HG02610 (cell line): ENCODE measurements around the gene TBC1D22A.

Source experiments
- ATAC-seq: cut with Tn5 transposase; IDR thresholded peaks from one replicate; pipeline ENCODE4 v1.9.1; 2021; ENCODE audit warnings: mild to moderate bottlenecking, moderate library complexity; ENCODE audit not compliant: unreplicated experiment

TBC1D22A gene

DNA sequence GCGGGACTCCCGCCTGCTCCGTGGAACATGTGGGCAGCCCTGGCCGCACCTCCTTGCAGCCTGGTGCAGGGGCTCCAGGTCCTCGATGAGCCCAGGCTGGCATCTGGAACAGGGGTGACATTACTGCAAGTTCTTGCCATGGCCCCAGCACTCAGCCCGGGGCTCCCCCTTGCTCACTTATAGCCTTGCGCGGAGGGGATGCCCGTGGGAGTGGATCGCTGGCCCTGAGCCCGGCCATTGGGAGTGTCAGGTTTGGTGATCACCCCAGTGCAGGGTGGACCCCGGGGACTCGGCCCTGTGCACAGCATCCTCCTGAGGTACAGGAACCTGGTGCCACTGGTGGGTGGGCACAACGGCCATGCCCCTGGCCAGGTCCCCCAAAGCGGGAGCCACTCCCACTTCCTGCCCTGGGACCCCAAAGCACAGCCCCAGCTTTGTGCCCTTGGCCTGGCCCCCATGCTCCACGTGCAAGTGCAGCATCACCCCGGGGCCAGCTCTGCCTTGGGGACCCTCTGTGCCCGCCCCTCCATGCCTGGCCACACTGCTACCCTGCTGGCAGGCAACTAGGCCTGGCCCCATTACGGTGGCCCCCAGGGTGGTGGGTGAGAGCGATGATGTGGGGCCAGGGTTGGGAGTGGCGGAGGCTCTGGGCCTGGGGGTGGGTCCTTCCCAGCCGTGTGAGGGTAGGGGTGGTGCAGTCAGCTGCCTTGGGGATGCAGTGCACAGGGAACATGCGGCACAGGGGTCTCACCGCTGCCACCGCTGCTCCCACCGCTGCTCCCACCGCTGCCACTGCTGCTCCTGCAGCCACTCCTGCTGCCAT lies 439.8 kb downstream of the TBC1D22A start:
- no peak for ATAC-seq

DNA sequence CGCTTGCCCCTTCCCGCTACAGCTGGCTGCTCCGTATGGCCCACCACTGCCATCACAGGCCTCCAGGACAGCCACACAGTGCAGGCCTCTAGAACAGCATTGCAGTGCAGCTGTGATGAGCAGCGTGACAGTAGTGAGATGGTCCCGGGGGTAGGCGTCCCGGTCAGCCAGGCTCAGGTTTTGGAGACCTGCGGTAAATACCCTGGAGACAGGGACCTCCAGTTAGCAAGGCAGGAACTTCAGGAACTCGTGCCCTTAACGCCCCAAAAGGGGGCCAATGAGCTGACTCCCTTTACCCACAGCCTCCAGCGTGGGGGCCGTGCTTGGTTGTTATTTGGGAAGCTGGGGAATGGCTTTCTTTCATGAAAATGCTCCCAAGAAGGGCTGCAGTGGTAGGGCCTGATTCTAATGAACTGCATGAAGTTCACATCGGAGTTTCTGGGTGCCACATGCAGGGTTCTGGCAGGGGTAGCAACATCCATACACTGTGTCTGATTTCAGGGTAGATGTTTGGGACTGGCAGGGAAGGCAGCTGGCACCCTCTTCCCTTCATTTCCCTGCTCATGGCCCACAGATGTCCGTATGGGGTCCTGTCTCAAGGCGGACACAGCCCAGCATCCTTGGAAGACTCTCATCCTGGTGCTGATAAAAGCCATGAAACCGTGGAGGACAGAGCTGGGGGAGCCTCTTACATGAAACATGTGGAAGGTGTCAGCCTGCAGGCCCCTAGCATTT lies 440.5 kb downstream of the TBC1D22A start:
- no peak for ATAC-seq

DNA sequence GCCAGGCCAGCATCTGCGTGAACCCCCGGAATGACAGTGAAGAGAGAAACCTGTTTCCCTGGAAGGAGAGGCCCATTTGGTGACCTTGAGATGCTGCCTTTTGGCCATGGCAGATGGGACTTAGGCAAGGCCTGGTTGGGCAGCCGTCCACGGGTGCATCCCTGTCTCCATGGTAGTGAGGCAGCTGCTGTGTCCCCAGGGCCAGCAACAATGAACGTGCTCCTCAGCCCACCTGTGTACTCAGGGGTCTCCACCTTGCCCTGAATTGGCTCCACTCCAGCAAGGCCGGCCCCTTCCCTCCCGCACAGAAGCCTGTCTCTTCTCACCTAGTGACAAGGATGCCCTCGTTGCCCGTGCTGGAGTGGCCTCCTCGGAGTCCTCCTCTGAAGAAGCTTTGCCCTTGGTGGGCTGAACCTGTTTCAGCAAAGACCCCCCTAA lies 441.1 kb downstream of the TBC1D22A start:
- no peak for ATAC-seq

DNA sequence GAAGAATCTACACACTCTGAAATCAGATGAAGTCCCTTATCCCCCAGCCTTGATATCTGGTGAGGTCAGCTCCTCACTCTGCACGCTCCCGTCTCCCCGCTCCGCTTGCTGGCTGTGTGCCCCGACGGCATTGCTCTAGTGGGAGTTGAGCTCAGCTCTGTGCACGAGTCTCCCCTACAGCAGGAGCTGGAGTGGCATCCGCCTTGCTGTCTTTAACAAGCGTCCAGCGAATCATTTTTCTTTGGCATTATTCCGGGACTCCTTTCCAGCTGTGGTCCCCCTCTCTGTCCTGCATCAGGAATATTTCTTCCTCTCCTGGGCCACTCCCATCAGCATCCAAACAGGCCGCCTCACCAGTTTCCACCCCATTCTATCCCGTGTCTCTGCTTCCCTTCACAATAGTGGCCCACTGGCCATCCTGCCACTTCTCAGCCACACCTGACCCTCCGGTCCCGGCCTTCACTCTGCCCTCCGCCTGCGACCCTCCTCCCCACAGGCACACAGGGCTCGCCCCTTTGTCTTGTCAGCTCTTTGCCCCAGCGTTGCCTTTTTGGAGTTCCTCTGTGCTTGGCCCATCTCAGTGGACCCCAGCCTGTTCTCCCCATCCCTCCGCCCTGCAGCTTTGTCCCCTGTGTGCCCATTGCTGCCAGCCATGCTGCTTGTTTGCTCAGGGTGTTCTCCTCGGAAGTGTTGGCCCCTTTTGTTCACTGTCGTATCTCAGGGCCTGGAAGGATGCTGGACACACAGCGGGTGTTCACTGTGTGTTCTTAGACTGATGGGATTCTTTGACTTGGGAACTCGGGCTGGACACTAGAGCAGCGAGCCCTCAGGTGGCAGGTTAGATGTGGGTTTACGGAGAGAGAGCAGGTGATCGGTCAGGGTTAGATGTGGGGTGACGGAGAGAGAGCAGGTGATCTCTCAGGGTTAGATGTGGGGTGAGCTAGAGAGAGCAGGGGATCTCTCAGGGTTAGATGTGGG lies 441.8 kb downstream of the TBC1D22A start:
- ATAC-seq, result no peak

DNA sequence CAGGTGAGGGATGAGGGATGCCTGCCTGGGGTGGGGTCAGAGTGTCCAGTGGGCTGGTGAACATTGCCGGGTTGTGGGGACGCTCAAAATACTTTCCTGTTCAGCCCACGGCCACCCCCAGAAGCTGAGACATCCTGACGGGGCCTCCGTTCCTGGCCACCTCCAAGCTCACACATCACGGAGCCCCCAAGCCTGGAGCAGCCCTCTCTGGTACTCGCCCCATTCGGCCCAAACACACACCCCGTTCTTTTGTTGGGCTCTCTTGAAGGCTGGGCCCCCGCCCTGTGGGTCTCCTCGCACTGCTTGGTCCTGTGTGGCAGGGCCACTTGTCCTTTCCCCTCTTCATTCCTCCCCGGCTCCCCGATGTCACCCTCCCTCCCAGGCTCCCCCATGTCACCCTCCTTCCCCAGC lies 442.6 kb downstream of the TBC1D22A start:
- ATAC-seq, result no peak

DNA sequence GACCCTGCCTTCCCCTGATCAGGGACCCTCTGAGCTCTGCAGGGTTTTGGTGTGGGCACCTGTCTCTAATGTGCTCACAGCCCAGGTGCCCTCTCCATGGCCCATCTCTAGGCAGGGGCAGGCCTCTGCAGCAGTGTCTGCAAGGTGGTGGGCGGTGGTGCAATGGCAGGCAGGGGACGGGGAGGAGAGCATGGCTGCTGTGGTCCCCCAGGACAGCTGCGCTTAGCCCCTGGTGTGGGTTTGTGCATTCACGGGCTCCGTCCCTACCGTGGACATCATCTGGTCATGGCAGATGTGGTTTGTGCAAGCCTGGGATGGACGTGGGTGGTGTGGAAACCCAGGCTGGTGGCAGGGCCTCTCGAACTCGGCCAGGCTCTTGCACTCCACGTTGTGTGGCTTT lies 443.1 kb downstream of the TBC1D22A start:
- no peak for ATAC-seq

DNA sequence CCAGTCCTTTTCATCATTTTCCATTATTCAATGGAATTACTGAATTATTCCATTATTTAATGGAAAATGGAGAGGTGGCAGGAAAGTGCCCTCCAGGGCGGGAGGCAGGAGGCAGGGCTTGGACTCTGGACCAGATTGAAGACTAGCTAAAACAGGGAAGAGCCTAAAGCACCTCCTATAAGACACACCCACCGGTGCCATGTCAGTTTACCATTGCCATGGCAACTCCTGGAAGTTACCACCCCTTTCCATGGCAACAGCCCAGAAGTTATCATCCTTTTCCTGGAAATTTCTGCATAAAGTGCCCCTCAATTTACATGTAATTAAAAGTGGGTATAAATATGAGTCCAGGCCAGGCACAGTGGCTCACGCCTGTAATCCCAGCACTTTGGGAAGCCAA lies 443.7 kb downstream of the TBC1D22A start:
- ATAC-seq, result no peak

DNA sequence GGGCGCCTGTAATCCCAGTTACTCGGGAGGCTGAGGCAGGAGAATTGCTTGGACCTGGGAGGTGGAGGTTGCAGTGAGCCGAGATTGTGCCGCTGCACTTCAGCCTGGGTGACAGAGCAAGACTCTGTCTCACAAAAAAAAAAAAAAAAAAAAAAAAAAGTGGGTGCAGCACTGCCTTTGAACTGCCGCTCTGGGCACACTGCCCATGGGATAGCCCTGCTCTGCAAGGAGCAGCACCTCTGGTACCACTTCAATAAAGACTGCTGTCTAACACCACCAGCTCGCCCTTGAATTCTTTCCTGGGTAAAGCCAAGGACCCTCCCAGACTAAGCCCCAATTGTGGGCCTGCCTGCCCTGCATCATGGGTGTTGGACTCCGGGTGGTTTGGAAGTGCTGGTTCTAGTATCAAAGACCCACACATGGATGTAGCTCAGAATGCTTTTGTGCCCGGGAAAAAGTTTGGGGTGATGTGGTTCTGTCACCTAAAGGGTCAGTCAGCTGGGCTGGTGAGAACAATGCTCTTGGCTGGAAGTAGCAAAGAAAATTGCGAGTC lies 444.3 kb downstream of the TBC1D22A start:
- ATAC-seq, result no peak

DNA sequence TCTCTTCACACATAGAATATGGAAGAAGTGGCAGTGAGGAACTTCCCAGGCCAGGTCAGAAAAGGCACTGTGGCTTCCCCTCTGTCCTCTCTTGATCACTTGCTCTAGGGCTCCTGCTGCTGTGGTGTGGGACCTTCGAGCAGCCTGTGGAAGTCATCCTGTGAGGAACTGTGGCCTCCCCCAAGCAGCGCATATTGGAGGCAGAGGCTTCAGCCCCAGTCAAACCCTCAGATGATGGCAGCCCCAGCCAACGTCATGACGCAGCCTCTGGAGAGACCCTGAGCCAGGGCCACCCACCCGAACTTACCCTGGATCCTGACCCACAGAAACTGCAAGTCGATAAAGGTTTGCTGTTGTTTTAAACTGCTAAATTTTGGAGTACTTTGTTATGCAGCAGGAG lies 444.9 kb downstream of the TBC1D22A start:
- no peak for ATAC-seq

DNA sequence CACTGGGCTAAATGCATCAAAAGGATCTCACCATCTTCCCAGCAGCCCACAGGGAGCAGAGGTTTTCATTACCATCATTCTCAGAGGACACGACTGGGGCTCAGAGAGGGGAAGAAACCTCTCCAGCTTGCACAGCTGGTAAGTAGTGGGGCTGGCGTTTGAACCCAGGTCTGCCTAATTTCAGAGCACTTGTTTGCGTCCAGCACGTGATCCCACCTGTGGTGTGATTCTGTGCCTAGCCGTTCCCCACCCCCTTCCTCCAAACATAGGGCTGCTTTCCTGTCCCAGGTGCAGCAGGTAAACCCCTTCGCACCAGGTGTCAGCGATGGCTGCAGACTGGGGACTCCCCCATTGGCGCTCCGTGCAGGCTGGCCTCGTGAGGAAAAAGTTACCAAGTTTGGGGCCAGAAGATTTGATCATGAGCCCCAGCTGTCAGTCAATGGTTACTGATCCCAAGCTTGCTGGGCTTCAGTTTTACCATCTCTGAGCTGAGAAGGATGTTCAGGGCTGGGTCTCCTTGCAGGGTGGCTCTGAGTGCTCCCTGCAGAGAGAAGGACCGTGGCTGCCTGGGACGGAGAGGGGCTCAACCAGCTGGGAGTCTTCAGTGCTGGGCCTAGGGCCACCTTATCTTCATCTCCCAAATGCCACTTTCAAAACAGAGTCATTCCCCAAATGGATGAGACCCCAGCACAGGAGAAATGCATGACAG lies 445.6 kb downstream of the TBC1D22A start:
- no peak for ATAC-seq

DNA sequence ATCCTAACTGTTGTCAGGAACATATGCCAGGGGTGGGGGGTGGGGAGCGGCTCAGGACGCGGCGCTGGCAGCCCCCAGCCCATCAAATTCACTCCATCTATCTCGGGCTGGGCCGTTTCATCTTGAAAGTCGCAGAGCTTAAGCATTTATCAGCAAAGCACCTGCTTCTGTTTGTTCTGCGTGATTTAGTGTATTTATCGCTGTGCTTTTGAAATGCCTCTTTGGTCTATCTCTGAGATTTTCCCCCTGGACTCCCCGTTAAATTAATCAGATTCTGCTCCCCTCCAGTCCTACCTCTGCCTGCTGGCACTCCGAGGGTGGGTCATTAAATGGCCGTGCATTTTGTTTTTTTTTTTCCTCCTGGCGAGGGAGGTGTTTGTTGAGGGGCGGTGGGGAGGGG lies 446.2 kb downstream of the TBC1D22A start:
- no peak for ATAC-seq

DNA sequence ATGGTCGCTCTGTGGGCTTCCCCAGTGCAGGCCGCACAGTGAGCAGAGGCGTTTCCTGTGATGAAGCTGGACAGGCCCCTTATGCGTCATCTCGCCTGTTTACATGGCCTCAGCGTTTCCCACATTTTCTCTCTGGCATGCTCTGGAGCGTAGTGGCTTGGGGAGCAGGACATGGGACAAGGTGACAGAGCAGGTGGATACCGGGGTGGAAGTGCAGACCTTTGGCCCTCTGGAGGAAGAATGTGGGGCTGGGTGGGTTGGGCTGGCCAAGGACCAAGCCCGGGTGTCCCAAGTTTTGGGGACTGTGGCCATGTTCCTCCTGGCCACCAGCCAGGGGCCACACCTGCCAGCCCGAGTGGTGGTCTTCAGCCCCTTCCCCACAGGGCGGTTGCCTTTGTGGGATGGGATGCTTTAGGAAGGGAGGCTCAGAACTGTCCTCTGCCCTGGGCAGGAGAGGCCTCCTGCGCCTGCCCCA lies 446.6 kb downstream of the TBC1D22A start:
- no peak for ATAC-seq

DNA sequence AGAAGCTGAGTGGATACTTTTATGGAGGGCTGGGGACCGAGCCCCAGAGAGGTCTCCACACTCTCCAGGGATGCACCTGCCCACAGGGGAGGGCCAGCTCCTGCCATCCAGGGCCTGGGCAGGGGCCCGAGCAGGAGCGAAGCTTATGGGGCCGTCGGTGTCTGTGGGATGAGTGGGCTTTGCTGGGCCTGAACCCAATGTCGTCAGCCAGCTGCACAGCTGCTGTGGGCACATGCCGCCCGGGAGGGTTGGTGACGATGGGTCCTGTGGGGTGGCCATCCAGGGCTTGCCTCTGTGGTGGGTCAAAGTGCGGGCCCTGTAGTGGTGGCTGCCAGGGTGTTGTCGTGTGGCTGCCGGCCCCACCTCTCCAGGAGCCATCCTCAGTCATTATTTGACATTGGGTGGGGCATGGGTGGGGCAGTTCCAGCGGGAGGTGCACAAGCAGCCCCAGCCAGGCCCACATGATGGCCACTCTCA lies 447.1 kb downstream of the TBC1D22A start:
- no peak for ATAC-seq

DNA sequence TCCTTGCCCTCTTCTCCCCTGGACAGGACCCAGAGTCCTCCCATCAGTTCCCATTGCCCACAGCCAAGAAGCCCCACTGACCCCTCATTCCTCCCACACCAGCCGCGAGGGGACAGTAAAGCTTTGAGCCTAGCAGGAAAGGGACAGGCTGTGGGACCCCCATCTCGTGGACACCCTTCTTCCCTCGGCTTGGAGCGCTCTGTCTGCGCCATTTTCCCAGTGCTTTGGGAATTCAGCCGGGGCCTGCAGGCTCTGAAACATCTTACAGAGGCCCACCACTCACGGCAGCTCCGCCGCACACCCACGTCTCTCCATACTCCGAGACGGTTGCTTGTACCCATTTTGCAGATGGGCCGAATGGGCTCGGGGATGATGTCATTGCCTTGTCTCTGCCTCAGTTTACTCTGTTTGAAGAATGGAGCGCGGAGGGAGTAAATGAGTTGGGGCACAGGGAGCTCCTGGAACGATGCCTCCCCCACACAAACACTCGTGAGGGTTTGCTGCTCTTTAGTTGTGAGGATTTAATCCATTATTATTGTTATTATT lies 447.7 kb downstream of the TBC1D22A start:
- no peak for ATAC-seq

DNA sequence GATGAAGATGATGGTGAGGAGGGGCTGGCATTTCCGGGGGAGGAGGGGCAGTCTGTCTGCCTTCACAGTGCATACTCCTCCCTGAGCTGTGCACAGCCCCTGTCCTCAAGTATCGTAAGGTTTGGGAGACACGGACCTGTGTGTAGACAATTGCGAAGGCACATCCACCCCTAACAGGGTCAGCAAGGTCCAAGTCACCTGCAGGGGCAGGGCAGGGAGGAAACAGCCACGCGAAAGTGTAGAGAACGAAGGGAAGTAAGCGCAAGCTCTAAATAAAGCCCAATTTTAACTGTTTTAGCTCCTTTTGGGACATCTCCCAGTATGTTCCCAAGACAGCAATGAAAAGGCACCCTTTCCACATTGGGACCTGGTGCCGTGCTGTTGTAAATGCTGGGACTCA lies 448.2 kb downstream of the TBC1D22A start:
- ATAC-seq, result no peak

DNA sequence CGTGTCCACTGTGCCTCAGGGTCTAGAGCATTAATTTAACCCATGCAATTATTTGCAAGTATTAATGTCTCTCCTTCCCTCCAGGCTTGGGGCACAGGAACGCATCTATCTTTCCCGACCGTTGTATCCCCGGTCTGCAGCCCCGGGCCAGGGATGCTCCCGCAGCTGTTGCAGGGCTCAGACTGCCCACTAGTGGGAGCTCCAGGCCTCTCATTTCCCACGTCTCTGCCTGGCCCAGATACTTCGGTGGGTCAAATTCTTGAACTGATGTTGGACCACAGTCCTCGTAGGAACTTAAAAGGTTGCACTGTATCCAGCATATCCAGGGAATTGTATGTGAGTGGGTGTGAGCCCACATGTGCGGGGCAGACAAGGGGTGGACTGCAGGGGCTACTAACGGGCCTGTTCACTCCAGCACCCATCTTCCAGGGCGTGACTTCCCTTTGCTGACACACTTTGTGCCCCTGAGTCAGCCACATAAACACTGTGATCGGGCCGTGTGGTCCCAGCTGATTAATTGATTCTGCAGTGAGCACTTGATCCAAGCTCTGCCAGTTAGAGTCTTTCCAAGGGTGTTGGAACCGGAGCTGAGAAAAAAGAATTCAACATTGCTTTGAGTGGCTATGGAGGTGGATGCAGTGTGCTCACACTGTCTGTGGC lies 451.3 kb downstream of the TBC1D22A start:
- ATAC-seq, result no peak

DNA sequence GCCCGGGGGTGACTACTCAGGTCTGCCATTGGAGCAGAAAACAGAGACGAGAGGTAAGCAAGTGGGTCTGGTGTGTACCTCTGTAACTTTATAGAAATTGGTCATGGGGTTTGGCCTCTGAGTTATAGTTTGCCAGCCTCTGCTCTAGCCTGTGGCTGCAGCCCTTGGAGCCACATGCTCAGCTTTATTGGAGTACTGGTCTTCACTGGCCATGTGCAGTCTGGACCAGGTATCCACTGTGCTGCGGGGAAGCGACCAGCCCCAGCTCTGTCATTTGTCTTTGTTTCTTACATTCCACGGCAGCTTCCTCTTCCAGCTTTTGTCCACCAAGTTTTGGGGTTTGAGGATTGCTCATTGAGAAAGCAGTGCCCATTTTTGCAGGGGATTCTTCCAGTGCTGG lies 453.4 kb downstream of the TBC1D22A start:
- ATAC-seq, result no peak

DNA sequence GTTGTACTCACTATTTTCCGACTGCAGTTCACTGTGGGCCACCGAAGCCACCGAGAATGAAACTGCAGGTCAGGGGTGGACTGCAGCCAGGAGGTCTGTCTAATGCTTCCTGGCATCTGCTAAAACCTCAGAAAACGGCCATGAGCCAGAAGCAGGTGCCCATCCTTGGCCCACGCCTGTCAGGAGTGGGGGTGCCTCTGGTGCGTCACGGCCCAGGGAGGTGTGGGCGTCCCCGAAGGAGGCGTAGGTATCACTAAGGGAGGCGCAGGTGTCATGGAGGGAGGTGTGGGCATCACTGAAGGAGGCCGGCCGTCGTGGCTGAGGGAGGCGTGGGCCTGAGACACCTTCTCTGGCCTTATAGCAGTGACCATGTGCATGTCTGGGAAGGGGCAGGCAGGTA lies 456.2 kb downstream of the TBC1D22A start:
- ATAC-seq, result no peak

DNA sequence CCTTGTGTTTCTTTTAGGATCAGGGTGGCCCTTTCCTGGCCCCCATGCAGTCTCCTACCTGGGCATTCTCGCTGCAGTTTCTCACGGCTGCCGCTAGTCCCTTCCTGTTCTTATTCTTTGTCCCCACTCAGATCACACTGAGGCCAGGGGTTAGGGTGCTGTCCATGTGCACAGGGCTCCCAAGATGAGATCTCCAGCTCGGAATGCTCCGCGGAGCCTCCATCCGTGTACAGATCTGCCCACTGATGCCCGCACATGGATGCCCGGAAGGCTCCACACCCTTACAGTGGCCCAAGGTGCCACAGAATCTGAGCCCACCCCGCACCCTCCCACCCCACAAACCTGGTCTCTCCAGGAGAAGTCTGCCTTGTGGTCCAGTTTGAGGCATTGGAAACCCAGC lies 457.3 kb downstream of the TBC1D22A start:
- no peak for ATAC-seq
